GM12892 (cell line): ENCODE data around the gene KRTAP5-7.

Source experiments
- POLR2A ChIP-seq: IDR thresholded peaks from 2 replicates; pipeline ENCODE4 v1.6.1; 2011; ENCODE audit warnings: low read depth, low read length, control low read depth
- POLR2AphosphoS5 ChIP-seq: IDR thresholded peaks from 2 replicates; pipeline ENCODE4 v1.6.1; 2011; ENCODE audit warnings: low read depth, low read length, control low read depth
- TAF1 ChIP-seq: IDR thresholded peaks from 2 replicates; pipeline ENCODE4 v1.6.1; 2011; ENCODE audit warnings: low read depth, mild to moderate bottlenecking, control low read depth, low read length, borderline replicate concordance

DNA sequence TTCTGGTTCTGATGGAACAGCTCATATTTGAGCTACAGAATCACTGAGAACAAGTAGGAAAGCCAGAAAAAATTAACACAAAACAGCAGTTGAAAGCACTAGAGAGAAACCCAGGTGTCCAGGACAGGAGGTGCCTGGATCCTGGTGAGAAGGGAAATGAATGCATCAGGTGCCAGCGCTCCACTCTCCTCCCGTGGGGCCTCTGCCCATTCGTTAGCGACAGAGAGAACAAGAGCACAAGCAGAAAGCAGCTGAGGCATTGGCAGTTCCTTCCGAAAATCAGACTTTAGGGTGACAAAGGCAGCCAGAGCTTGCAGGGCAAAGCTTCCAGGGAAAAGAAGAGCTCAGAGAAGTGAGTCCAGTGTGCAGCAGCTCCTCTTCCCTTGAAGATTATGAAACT is 20.0 kb upstream of the KRTAP5-7 start:
- TF ChIP-seq POLR2A (no peak), POLR2AphosphoS5 (no peak), TAF1 (no peak)
